ENCODE measurements around the gene KCNQ1. TPM values are rescaled to one million over a fixed set of nuclear protein-coding genes. Genes with fewer than 3 reads are reported as not detected.

KCNQ1 gene
- total RNA-seq, 4 donors from 2014 or later: 0.89 to 2.2 (median 1.3) TPM

- Histone ChIP-seq H3K36me3 (no peaks in the 10 kb centered on the region), H3K4me3 (no peak overlapping the region), H3K27ac (no peak overlapping the region), H3K9me3 (no peaks in the 10 kb centered on the region), H3K4me1 (no peaks in the 10 kb centered on the region), H3K27me3 (no peaks in the 10 kb centered on the region)
- no peak for DNase-seq (ENCODE audit: low spot score in 2 of 2)
- WGBS: 94% methylated on average over 12 of the region's 32 CpGs
- TF ChIP-seq POLR2AphosphoS5 (IDR thresholded peaks at IDR 0.05): no peak
Measured at GRCh38 chr11:2732261-2732939, 287.6 kb downstream of the KCNQ1 start.

GRCh38 chr11:2732940-2733628, 288.3 kb downstream of the KCNQ1 start:
- Histone ChIP-seq H3K9me3 (no peaks in the 10 kb centered on the region), H3K4me1 (peaks cover 2% of the 10 kb centered on the region), H3K27me3 (no peaks in the 10 kb centered on the region), H3K27ac (no peak overlapping the region), H3K4me3 (no peak overlapping the region), H3K36me3 (no peaks in the 10 kb centered on the region)
- WGBS: 93% methylated on average over 9 of the region's 12 CpGs
- no peak for DNase-seq (ENCODE audit: low spot score in 2 of 2)
- no peak for TF ChIP-seq EP300 (IDR thresholded peaks at IDR 0.05)
- no peak for TF ChIP-seq POLR2AphosphoS5 (IDR thresholded peaks at IDR 0.05)
- no peak for TF ChIP-seq CTCF (IDR thresholded peaks at IDR 0.05)
- TF ChIP-seq POLR2A (IDR thresholded peaks at IDR 0.05): no peak

- H3K27ac ChIP-seq: no peak overlapping the region
- no peaks in the 10 kb centered on the region for H3K36me3 ChIP-seq
- TF ChIP-seq POLR2AphosphoS5 (IDR thresholded peaks at IDR 0.05) (no peak), CTCF (IDR thresholded peaks at IDR 0.05) (no peak), EP300 (IDR thresholded peaks at IDR 0.05) (no peak), POLR2A (IDR thresholded peaks at IDR 0.05) (no peak)
- DNase-seq (ENCODE audit: low spot score in 2 of 2): no peak
- H3K4me3 ChIP-seq: no peak overlapping the region
- WGBS: 73% methylated on average over 22 of the region's 32 CpGs
- no peaks in the 10 kb centered on the region for H3K27me3 ChIP-seq
- H3K4me1 ChIP-seq: peaks cover 2% of the 10 kb centered on the region
- no peaks in the 10 kb centered on the region for H3K9me3 ChIP-seq
Measured at GRCh38 chr11:2734181-2735052, 289.6 kb downstream of the KCNQ1 start.

DNA sequence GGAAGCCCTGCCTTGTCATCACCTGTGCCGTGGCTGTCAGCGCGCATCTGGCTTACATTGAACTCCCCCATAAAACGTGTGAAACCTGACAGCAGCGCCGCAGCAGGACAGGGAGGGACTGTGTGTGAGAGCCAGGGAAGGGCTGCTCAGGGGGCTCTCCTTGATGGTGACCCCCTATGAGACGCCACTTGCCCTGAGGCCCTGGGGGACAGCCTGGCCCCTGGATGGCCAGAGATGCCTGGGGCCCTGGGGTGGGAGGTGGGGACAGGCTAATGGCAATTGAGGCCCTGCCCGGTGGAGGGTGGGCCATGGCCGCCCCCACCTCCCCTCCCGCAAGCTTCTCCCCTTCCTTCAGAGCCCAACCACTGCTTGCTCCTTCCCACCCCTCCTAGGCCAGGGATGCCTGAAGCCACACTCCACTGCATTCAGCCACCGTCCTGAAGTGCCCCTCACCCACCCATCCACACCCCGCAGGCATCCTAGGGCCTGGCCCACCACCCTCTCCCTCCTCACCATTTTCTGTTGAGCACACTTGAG, 290.3 kb downstream of the KCNQ1 start:
- no peaks in the 10 kb centered on the region for H3K27me3 ChIP-seq
- DNase-seq (ENCODE audit: low spot score in 2 of 2): no peak
- no peak overlapping the region for H3K4me3 ChIP-seq
- TF ChIP-seq EP300 (IDR thresholded peaks at IDR 0.05) (no peak), POLR2AphosphoS5 (IDR thresholded peaks at IDR 0.05) (no peak), POLR2A (IDR thresholded peaks at IDR 0.05) (no peak), CTCF (IDR thresholded peaks at IDR 0.05) (no peak)
- H3K4me1 ChIP-seq: peaks cover 2% of the 10 kb centered on the region
- no peaks in the 10 kb centered on the region for H3K9me3 ChIP-seq
- 99% methylated on average over 6 of the region's 12 CpGs for WGBS
- H3K27ac ChIP-seq: no peak overlapping the region
- no peaks in the 10 kb centered on the region for H3K36me3 ChIP-seq

DNA sequence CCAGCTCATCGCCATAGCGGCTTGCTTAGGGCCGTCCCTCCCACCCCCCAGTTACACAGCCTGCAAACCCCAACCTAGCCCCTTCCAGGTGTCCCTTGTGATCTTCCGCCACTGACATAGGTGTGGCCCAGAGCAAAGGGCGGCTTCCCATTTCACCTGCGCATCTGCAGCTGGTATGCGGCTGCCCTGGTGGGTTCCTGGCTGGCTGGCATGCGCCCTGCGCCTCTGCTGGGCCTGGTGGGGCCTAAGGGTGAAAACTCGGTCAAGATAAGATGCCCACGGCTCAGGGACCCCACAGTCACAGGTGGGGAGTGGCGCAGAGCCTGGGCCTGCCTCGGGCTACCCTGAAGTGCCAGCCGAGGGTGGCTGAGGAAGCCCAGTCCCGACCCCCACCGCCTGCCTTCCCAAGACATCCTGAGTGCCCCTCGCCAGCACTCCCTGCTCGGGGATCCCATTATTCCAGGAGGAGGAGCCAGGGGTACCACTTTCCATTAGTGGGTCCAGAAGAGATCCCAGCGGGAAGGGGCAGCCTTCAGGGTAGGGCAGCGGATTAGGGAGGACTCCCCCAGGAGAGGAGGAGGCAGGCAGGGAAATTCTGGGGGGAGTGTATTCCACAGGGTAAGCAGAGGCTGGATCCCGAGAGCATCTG, 291.9 kb downstream of the KCNQ1 start:
- TF ChIP-seq POLR2AphosphoS5 (IDR thresholded peaks at IDR 0.05) (no peak), CTCF (IDR thresholded peaks at IDR 0.05) (no peak), POLR2A (IDR thresholded peaks at IDR 0.05) (no peak), EP300 (IDR thresholded peaks at IDR 0.05) (no peak)
- DNase-seq (ENCODE audit: low spot score in 2 of 2): no peak
- no peak overlapping the region for H3K4me3 ChIP-seq
- H3K36me3 ChIP-seq: no peaks in the 10 kb centered on the region
- no peak overlapping the region for H3K27ac ChIP-seq
- H3K27me3 ChIP-seq: no peaks in the 10 kb centered on the region
- 100% methylated on average over 9 of the region's 21 CpGs for WGBS
- H3K4me1 ChIP-seq: peaks cover 5% of the 10 kb centered on the region
- no peaks in the 10 kb centered on the region for H3K9me3 ChIP-seq
